ENCODE measurements around the gene LATS1. TPM values are rescaled to one million over a fixed set of nuclear protein-coding genes. Genes with fewer than 3 reads are reported as not detected.
"Not testable (repeated sequence)": the region's sequence is repeated elsewhere in the genome, so short reads cannot be mapped to it uniquely, and the experiment has no call there.

LATS1 gene
- total RNA-seq, 1 donor from 2014 or later: 29.5 TPM

GRCh38 chr6:149728499-149729234 is 10.8 kb upstream of the LATS1 start:
- DNase-seq: no peak

GRCh38 chr6:149727793-149728498 is 10.0 kb upstream of the LATS1 start:
- DNase-seq: no peak

- no peak for DNase-seq
These were observed 7.9 kb upstream of the LATS1 start for GRCh38 chr6:149725785-149726184.

GRCh38 chr6:149723771-149724417 is 6.0 kb upstream of the LATS1 start:
- DNase-seq: no peak

GRCh38 chr6:149723262-149723661 is 5.4 kb upstream of the LATS1 start:
- DNase-seq: no peak

GRCh38 chr6:149719531-149719930 is 1.6 kb upstream of the LATS1 start:
- no peak for DNase-seq

GRCh38 chr6:149717255-149717587 is 680 bp downstream of the LATS1 start:
- DNase-seq: no peak

- no peak for DNase-seq
These were observed 1.5 kb downstream of the LATS1 start for GRCh38 chr6:149716181-149716963.

GRCh38 chr6:149714442-149714841 is 3.5 kb downstream of the LATS1 start:
- no peak for DNase-seq

GRCh38 chr6:149711711-149712110 is 6.2 kb downstream of the LATS1 start:
- no peak for DNase-seq

GRCh38 chr6:149701714-149702113 is 16.2 kb downstream of the LATS1 start:
- no peak for DNase-seq

- DNase-seq: no peak
These were observed 18.8 kb downstream of the LATS1 start for GRCh38 chr6:149699150-149699549.

- DNase-seq: no peak
These were observed 19.7 kb downstream of the LATS1 start for GRCh38 chr6:149698175-149698574.

- DNase-seq: no peak
These were observed 21.0 kb downstream of the LATS1 start for GRCh38 chr6:149696901-149697300.

- no peak for DNase-seq
These were observed 23.0 kb downstream of the LATS1 start for GRCh38 chr6:149694921-149695320.

- no peak for DNase-seq
These were observed 26.7 kb downstream of the LATS1 start for GRCh38 chr6:149691201-149691600.

- no peak for DNase-seq
These were observed 31.7 kb downstream of the LATS1 start for GRCh38 chr6:149686230-149686629.

- no peak for DNase-seq
These were observed 34.5 kb downstream of the LATS1 start for GRCh38 chr6:149683256-149683859.

GRCh38 chr6:149681845-149682244 is 36.1 kb downstream of the LATS1 start:
- DNase-seq: not testable (repeated sequence)

GRCh38 chr6:149681209-149681608 is 36.7 kb downstream of the LATS1 start:
- DNase-seq: no peak

GRCh38 chr6:149680503-149680902 is 37.4 kb downstream of the LATS1 start:
- DNase-seq: no peak

GRCh38 chr6:149672265-149672664 is 45.6 kb downstream of the LATS1 start:
- DNase-seq: not testable (repeated sequence)
